Activated T-cell treated with anti-CD3 and anti-CD28 coated beads, Interleukin-2, amount 50 U/mL, for 48 hours (primary cell): ENCODE measurements around the gene GSTM4.

Experiments used
- DNase-seq, 2 experiments: peaks; one replicate each; pipeline ENCODE4 v3.0.0-alpha.2; 2020

Gene GSTM4

GRCh38 chr1:109655615-109656519 is at the start of gene GSTM4:
Gene GSTM4 (plus strand): TSS chr1:109656099. CDS start chr1:109656390, 291 bp downstream.
- peak; percentile 84 to 87 for DNase-seq

DNA sequence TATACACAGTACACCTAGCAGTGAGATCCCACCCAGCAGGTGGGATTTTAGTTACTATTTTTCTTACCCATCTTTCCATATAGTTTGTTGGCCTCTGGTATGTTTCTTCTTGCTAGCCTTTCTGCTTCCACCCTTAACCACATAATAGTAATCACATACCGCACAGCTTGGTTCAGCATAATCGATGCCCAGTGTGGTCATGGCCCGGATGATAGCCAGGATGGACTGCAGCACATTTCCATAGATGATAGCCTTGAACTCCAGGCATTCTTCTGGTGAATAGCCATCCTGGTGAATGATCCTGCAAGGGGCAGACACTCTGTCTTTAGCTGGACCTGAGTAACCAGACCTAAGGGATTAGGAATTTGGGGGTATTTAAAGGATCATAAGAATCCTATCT is 46.0 kb upstream of the GSTM4 start:
- DNase-seq = no peak

DNA sequence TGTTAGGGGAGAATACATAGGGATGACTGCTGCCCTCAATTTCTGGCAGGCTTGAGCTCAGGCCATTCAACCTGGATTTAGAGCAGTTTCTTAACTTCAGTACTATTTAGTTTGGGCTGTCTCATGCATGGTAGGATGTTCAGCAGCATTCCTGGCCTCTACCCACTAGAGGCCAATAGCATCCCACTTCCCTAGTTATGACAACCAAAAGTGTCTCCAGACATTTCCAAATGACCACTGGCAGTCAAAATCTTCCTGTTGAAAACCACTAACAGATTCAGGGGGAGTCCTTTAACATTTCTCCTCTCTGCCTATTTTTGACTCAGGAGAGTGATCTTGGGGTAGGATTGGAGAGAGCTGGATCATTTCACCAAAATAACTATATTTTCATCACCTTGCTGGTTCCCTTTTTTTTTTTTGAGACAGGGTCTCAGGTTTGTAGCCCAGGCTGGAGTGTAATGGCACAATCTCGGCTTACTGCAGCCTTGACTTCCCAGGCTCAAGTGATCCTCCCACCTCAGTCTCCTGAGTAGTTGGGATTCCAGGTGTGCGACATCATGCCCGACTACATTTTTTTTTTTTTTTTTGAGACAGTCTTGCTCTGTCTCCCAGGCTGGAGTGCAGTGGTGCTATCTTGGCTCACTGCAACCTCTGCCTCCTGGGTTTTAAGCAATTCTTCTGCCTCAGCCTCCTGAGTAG is 45.1 kb upstream of the GSTM4 start:
- DNase-seq = no peak

GRCh38 chr1:109611308-109611990 is 44.5 kb upstream of the GSTM4 start:
- DNase-seq = no peak

- no peak for DNase-seq
Measured at GRCh38 chr1:109613361-109614147, 42.3 kb upstream of the GSTM4 start.

- no peak for DNase-seq
Measured at GRCh38 chr1:109615879-109616278, 40.0 kb upstream of the GSTM4 start.

DNA sequence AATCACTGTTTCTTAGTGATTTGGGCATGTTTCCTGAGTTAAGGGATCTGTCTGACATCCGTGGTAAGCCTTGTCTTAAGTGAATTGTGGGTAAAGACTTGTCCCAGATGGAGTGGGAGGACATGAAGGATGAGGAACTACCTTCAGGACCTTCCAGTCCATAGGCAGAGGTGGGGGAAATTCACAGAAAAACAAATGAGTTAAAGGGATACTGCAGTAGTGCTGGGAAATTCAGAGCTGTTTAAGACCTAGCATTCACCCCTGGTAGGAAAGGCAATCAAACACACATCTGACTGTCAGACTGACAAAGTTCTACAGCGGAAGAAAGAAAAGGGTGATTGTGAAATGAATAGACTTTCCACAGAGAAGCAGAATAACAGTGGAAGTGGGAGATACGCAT is 39.5 kb upstream of the GSTM4 start:
- DNase-seq = no peak

GRCh38 chr1:109617291-109617801 is 38.6 kb upstream of the GSTM4 start:
- DNase-seq = no peak

DNA sequence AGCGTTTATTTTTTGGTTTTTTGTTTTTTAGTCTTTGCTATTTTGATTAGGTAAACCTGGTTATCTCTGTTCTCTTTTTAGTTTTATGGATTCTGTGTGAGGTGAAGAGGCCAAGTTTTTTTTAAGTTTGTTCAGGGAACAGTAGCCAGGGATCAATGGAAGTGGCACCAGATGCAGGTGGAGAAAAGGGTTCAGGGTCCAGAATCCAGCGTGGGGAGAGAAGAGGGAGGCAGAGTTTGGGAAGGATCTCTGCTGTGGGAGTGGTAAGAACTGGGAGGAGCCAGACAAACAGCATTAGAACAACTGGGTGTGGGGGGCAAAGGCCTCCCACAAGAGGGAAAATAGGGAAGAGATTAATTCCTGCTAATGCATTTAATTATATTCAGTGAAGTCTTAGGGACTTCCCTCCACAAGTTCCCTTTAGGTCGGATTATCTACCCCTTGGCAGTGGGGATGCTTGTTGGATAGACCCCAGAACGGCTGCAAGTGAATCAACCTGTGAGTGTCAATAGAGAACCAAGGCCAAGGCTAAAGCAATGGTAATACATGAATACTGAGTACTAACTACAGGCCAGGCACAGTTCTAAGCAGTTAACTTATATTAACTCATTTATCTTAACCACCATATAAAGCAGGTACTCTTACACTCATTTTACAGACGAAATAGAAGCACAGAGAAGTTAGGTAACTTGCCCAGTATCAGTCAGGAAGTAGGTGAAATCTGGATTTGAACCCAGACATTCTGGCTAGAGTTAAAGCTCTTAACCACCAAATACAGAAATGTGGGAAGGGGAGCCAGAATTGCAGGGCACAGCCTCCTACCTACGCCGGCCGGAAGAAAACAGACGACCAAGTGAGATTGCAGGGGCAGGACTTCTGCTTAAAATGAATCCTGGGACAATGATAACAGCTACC is 37.0 kb upstream of the GSTM4 start:
- no peak for DNase-seq

DNA sequence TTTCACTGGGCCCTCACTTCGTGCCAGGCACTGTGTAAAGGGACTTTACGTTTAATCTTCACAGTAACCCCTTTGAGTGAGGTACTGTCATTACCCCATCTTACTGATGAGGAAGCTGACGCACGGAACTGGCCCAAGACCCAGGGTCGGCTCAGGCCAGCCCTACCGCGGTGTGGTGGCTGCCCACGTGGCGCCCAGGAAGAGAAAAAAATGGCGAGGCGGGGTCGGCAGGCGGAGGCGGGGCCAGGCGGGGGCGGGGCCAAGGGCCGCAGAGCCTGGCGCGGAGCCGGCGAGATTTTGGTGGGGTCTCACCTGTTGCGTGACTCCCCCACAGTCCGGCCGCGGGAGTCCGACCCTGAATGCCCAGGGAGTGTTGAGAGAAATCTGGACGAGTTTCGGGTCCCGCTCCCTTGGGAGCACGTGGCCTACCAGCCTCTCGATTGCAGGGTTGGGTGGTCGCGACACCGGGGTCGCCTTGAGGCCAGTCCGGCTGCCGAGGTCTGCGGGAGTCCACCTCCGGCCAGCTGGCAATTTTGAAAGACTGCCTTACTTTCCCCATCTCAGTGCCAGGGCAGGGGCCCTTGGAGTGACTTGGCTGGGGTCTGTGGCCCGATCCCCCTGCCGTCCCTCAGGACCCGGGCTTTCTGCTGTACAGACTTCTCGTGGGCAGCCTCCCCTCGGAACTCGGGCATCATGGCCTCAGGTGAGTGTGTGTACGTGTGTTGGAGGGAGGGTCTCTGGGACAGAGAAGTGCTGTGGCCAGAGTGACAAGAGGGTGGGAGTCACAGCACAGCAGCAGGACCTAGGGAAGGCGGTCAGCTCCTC is 36.1 kb upstream of the GSTM4 start, which contains the start of the genes AMPD2 and GNAT2:
TSS of gene AMPD2 (plus strand) at position 262 of the 825 bp plus-strand sequence. CDS start 1,339 bp downstream, outside the sequence.
TSS of gene GNAT2 (minus strand) at position 41 of the 825 bp plus-strand sequence. CDS start 6,746 bp downstream, outside the sequence.
- DNase-seq = peak; percentile 83 to 87

DNA sequence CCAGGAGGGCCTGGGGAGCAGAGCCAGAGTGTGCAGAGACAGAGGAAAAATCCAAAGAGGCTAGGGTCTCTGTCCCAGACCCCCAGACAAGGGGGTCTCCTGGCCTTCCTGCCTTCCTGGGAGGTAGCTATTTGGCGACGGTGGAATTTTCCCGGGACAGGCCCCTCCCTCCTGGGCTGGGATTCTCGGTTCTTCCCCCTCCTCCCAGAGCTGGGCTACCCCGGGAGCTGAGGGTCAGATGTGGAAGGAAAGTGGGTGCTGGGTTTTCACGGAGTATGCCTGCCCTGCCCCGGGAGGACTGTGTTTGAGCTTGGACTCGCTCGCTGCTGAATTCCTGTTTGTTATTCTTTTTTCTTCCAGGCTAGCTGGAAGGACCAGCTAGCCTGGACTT is 35.5 kb upstream of the GSTM4 start:
- DNase-seq = no peak

- DNase-seq = peak; percentile 97 to 98
Measured at GRCh38 chr1:109620841-109621286, 35.0 kb upstream of the GSTM4 start.

DNA sequence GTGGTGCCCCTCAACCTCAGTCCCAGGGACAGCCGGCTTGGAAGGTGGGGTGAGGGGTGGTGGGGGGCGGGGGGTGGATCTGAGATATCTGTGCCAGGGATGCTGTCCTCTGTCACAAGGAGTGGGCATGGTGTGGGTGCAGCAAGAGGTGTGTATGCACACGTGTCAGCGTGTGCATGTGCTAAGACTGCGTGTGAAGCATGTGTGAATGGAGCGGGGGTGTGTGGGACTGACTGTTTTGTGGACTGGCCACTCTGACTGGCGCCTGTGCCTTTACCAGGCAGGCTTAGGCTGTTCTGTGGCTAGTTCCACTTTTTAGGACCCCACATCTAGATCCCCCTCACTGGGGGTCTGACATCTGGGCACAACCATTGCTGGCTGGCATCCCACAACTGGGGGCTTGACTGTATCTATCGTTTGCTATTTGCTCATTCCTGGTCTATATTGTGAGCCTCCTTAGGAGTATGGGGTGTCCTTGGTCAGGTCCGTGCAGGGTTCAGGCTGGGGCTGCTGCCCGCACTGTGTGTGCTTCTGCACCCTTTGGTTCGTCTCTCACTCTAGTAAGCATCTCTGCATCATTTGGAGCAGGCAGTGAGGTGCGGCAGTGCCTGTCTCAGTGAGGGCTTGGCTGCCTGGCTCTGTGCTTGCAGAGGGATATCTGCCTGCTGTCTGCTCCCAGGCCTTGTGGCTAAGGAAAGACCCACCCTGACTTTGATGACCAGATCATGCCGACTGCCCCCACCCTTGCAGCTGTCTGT is 34.3 kb upstream of the GSTM4 start:
- no peak for DNase-seq

DNA sequence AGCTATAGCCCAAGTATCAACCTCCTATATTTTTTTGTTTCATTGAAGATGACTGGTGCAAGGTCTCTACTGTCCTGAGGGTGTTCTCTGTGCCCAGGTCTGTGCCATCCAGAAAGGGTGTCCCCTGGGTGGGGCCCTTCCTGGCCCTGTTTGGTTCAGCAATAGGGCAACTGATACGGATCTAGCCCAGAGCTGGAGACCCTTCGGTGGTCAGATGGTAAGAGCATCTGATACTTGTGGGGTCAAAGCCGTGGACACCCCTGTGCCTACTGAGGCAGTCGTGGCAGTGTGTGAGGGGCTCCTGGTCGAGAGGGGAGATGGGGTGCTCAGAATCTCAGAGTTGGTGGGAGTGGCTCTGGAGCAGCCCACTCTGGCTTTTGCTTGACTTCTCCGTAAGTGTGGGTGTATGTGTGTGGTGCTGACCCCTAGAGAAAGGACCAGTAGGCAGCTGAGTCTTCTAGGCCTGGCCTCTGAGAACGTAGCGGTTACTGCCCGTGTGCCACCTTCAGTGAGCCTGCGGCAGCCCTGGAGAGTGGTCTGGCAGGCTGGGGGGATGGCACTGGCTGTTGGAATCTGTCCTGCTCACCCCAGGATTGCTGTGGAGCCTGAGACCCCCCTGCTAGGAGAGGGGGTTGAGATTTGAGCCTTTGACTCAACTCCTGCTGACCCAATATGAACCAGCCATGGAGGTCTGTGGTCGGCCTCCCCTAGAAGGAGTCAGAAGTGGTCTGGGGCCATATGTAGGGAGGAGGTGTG is 33.6 kb upstream of the GSTM4 start:
- no peak for DNase-seq

- DNase-seq = no peak
Measured at GRCh38 chr1:109622895-109623294, 33.0 kb upstream of the GSTM4 start.

DNA sequence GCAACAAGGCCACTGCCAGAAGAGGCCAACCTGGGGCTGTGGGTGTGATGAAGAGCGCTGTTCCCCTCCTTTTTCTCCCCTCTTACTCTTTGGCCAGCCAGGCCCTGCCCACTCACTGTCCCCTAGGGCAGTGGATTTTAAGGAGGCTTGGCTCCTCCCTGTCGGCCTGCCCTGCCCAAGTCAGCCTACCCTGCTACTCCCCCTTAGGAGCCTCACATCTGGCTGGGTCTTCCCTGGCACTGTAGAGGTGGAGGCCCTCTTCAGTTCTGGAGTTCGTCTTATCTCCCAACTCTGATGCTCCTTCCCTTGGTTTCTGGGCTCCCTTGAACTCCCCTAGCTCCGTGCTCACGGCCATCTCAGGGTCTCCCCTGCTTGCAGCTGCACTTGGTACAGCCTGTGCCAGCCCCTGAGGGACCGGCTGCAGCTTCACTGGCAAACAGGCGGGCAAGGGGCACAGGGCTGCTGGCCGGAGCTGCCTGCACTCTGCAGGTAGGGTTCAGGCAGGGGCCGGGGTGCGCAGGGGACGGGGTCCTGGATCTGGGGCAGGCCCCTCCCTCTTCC is 32.2 kb upstream of the GSTM4 start:
- no peak for DNase-seq

DNA sequence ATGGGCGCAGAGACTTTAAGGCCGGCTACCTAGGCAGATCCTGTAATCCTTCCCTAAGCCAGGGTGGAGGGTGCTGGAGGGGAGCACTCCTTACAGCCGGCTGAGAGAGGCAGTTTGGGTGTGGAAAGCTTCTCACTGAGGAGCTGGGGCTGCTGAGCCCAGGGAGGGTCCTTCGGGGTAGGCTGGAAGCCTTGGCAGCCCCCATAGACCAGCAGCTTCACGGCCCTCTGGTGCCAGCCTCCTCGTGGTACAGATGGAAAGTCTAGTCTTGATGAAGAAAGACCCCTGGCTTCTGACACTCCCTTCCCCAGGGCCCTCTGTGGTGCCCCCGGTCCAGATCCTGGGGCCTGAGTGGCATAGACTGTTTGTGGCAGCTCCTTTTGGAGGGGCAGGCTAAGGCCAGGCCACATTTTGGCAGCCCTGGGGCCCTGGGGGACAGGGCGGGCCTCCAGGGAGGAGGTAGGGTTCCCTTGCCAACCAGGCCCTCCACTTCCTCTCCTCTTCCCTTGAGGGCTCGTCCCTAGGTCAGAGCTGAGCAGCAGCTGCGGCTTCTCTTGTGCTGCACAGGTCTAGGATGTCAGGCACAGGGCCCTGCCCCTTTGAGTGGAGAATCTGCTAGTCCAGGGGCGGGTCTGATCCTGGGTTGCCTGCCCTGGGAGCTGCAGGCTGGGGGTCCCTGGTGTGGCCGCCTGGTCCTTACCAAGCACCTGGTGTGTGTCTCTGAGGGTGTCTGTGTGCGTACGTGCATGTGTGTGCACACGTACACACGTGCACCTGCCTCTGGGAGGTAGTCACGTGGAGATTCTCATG is 31.5 kb upstream of the GSTM4 start:
- DNase-seq = no peak
